ENCODE data around the gene E2F3. TPM values are rescaled to one million over a fixed set of nuclear protein-coding genes. Genes with fewer than 3 reads are reported as not detected.
"Not testable (repeated sequence)": the region's sequence is repeated elsewhere in the genome, so short reads cannot be mapped to it uniquely, and the experiment has no call there.

Gene E2F3
- total and polyA plus RNA-seq, 3 experiments from 2014 or later = 13.1 to 32.3 (median 31.5) TPM

DNA sequence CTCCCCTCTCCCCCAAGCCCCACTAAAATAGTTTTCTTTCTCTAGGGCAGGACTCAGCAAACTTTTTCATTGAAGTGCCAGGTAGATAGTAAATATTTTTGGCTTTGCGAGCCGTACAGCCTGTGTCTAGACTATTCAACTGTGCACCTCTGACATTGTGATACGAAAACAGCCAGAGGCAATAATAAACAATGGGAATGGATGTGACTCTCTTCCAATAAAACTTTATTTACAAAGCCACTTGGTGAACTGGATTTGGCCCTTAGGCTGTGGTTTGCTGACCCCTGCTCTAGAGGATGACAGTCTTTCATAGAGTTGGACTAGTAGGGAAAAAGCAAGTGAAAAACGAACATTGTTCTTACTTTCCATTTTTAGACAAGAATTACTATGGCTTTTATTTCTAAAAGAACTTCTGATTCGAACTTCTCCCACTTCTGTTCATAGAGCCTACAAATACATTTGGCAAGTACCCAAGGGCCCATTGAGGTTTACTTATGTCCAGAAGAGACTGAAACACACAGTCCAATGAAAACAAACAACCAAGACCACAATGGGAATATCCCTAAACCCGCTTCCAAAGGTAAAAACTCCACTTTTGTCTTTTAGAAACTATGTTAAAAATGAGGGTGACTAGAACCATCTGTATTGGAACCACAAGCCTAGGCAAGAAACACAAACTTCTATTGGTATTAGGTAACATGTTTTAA, 86.1 kb downstream of the E2F3 start:
- H3K4me1 ChIP-seq (ENCODE audit: insufficient read depth, low read length) = no peaks in the 10 kb centered on the region
- ChIA-PET CTCF (no interaction called here), POLR2A (no interaction called here)
- peaks cover 15% of the 10 kb centered on the region for H3K36me3 ChIP-seq (ENCODE audit: insufficient read depth, low read length)
- Mint-ChIP-seq H3K27ac (peak overlapping the region in 1 of 8 donors; percentile 33), H3K4me1 (no peaks in the 10 kb centered on the region), H3K4me3 (no peak overlapping the region), H3K27me3 (no peaks in the 10 kb centered on the region), H3K9me3 (no peaks in the 10 kb centered on the region), H3K36me3 (peaks cover 12 to 89% (median 35%) of the 10 kb centered on the region in 3 donors)
- no peaks in the 10 kb centered on the region for H3K27me3 ChIP-seq (ENCODE audit: insufficient read depth, low read length, poor library complexity, severe bottlenecking)
- H3K27ac ChIP-seq (ENCODE audit: low read depth, low read length) = no peak overlapping the region
- no peaks in the 10 kb centered on the region for H3K9me3 ChIP-seq (ENCODE audit: low read length)
- H3K4me3 ChIP-seq (ENCODE audit: low read length) = no peak overlapping the region
- DNase-seq = no peak

DNA sequence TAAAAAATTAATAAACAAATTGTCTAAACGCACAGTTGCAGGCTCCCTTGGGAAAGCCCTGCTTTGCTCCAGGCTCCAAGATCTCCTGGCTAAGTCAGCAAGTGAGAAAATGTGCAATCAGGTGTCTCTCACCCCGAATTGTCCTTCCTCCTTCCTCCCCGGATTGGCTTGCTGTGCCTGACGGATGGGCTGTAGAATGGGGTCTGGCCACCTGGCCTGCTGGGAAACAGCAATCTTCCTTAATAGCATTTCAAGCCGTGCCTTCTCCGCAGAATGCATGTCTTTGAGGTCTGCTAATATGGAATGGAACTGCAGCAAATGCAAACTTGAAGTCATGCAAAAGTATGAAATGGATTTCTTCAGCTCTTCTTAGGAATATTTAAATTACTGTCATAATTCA, 88.9 kb downstream of the E2F3 start:
- Histone ChIP-seq H3K4me1 (ENCODE audit: insufficient read depth, low read length) (no peaks in the 10 kb centered on the region), H3K4me3 (ENCODE audit: low read length) (no peak overlapping the region), H3K27me3 (ENCODE audit: insufficient read depth, low read length, poor library complexity, severe bottlenecking) (no peaks in the 10 kb centered on the region), H3K36me3 (ENCODE audit: insufficient read depth, low read length) (peaks cover 11% of the 10 kb centered on the region), H3K27ac (ENCODE audit: low read depth, low read length) (no peak overlapping the region), H3K9me3 (ENCODE audit: low read length) (no peaks in the 10 kb centered on the region)
- H3K27ac Mint-ChIP-seq = peak overlapping the region in 1 of 8 donors; percentile 74
- peaks cover 12 to 67% (median 30%) of the 10 kb centered on the region in 3 donors for H3K36me3 Mint-ChIP-seq
- ChIA-PET POLR2A (no interaction called here), CTCF (interaction anchor here (1.4 kb wide), 1 partner anchor 86 kb away, joined by 5 read pairs; no protein-coding TSS in a partner anchor)
- H3K4me3 Mint-ChIP-seq = no peak overlapping the region
- H3K4me1 Mint-ChIP-seq = no peaks in the 10 kb centered on the region
- DNase-seq = no peak
- H3K27me3 Mint-ChIP-seq = peaks cover 0 to 2% of the 10 kb centered on the region in 2 donors
- H3K9me3 Mint-ChIP-seq = no peaks in the 10 kb centered on the region

DNA sequence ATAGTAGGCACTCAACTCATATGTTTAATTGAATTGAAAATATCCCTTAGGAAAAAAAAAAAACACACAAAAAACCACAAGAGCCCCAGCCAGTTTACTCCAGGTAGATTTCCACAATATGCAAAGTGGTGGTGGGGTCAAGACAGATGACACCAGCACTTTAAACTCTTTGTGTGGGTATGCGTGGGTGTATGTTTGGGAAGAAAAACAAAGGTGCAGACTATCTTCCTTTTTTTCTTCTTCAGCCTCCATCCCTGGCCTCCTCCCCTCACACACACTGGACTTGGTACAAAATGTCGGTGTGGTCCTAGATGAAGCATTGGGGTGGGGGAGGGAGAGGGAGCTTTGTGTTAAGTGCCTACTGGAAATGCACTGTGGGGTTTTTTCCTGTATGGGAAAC, 90.4 kb downstream of the E2F3 start:
- Histone ChIP-seq H3K27me3 (ENCODE audit: insufficient read depth, low read length, poor library complexity, severe bottlenecking) (no peaks in the 10 kb centered on the region), H3K4me1 (ENCODE audit: insufficient read depth, low read length) (no peaks in the 10 kb centered on the region), H3K9me3 (ENCODE audit: low read length) (no peaks in the 10 kb centered on the region), H3K36me3 (ENCODE audit: insufficient read depth, low read length) (peaks cover 11% of the 10 kb centered on the region), H3K27ac (ENCODE audit: low read depth, low read length) (no peak overlapping the region), H3K4me3 (ENCODE audit: low read length) (no peak overlapping the region)
- POLR2A ChIA-PET = no interaction called here
- Mint-ChIP-seq H3K36me3 (peaks cover 12 to 54% (median 20%) of the 10 kb centered on the region in 3 donors), H3K4me3 (no peak overlapping the region), H3K27ac (no peak overlapping the region), H3K4me1 (no peaks in the 10 kb centered on the region), H3K9me3 (no peaks in the 10 kb centered on the region), H3K27me3 (peaks cover 0 to 2% of the 10 kb centered on the region in 2 donors)
- CTCF ChIA-PET = no interaction called here
- no peak for DNase-seq

DNA sequence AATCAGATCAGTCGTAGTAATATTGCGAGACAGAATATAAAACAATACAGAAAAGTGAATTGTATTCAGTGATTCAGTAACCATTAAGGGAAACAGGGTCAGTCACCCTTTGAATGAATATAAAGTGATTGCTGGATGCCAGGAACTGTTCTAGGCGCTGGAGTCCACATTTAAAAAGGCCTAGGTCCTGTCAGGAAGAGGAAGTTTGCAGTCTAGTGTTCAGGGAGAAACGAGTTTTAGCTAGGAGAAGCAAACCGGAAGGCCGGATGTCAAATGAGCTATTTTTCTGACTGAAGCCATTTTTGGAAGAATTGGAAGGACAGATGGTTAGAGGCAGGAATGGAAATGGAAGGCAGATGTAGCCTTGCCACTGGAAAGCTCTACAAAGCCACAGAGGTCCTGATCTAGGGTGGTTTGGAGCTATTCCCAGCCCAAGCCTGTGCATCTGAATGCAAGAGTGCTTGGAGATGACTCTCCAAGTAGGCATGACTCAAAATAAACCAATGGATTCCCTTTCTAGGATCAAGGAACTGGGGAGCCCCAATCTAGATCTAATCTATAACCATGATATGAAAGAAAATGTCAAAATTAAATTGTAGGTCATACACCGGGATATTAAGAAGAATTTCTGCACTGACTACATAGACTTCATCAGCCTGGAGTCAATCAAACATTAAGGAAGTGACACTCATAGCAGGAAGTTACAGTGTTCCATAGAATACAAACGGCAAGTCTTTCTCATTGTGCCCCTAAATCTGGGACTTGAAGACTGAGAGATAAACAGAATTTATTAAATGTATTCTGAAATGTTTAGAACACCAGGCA, 95.7 kb downstream of the E2F3 start:
- no peak for DNase-seq
- H3K36me3 Mint-ChIP-seq = peaks cover 0 to 6% (median 5%) of the 10 kb centered on the region in 3 donors
- POLR2A ChIA-PET = no interaction called here
- no peaks in the 10 kb centered on the region for H3K27me3 ChIP-seq (ENCODE audit: insufficient read depth, low read length, poor library complexity, severe bottlenecking)
- no peak overlapping the region for H3K27ac Mint-ChIP-seq
- H3K9me3 ChIP-seq (ENCODE audit: low read length) = no peaks in the 10 kb centered on the region
- no peak overlapping the region for H3K27ac ChIP-seq (ENCODE audit: low read depth, low read length)
- CTCF ChIA-PET = no interaction called here
- H3K4me1 ChIP-seq (ENCODE audit: insufficient read depth, low read length) = no peaks in the 10 kb centered on the region
- H3K9me3 Mint-ChIP-seq = no peaks in the 10 kb centered on the region
- no peak overlapping the region for H3K4me3 ChIP-seq (ENCODE audit: low read length)
- peaks cover 0 to 2% of the 10 kb centered on the region in 2 donors for H3K27me3 Mint-ChIP-seq
- no peaks in the 10 kb centered on the region for H3K36me3 ChIP-seq (ENCODE audit: insufficient read depth, low read length)
- no peaks in the 10 kb centered on the region for H3K4me1 Mint-ChIP-seq
- H3K4me3 Mint-ChIP-seq = no peak overlapping the region

DNA sequence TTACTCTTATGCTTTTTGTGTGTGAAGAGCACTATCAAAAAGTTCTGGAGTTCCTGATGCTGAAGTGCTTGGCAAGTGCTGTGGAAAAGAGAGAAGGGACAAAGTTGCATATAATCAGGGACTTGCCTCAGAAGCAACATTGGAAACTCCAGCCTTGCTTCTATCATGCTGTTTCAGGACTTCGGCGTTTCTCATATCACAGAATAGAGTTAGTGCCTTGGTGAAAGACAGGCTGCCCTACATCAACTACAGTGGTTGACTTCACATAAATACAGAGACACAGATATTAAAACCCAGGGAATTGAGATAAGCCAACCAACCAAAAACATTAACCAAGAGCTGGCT, 96.3 kb downstream of the E2F3 start:
- Histone ChIP-seq H3K27ac (ENCODE audit: low read depth, low read length) (no peak overlapping the region), H3K36me3 (ENCODE audit: insufficient read depth, low read length) (no peaks in the 10 kb centered on the region), H3K4me3 (ENCODE audit: low read length) (no peak overlapping the region), H3K4me1 (ENCODE audit: insufficient read depth, low read length) (no peaks in the 10 kb centered on the region), H3K27me3 (ENCODE audit: insufficient read depth, low read length, poor library complexity, severe bottlenecking) (no peaks in the 10 kb centered on the region), H3K9me3 (ENCODE audit: low read length) (no peaks in the 10 kb centered on the region)
- H3K9me3 Mint-ChIP-seq = no peaks in the 10 kb centered on the region
- no peak overlapping the region for H3K4me3 Mint-ChIP-seq
- H3K27ac Mint-ChIP-seq = no peak overlapping the region
- no peaks in the 10 kb centered on the region for H3K4me1 Mint-ChIP-seq
- peaks cover 0 to 1% of the 10 kb centered on the region in 2 donors for H3K27me3 Mint-ChIP-seq
- ChIA-PET POLR2A (no interaction called here), CTCF (no interaction called here)
- H3K36me3 Mint-ChIP-seq = peaks cover 0 to 5% (median 4%) of the 10 kb centered on the region in 3 donors
- DNase-seq = no peak

DNA sequence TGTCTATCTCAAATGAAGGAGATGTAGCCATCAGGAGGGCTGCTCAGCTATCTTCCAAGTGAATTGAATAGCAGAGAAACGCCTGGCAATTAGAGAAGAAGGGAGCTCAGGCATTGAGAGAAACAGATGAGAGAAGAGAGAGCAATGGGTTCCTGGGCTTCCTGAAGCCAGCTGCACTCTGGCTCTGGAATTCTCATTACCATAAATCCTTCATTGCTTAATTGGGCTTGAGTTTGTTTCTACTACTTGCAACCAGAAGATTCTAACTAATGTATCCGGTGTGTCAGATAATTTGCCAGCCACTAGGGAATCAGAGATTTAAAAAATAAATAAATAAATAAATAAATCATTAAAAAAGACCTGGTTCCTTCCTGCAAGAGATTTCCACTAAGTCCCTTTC, 107.5 kb downstream of the E2F3 start:
- Histone ChIP-seq H3K27me3 (ENCODE audit: insufficient read depth, low read length, poor library complexity, severe bottlenecking) (no peaks in the 10 kb centered on the region), H3K4me1 (ENCODE audit: insufficient read depth, low read length) (no peaks in the 10 kb centered on the region), H3K36me3 (ENCODE audit: insufficient read depth, low read length) (no peaks in the 10 kb centered on the region), H3K27ac (ENCODE audit: low read depth, low read length) (no peak overlapping the region), H3K9me3 (ENCODE audit: low read length) (no peaks in the 10 kb centered on the region), H3K4me3 (ENCODE audit: low read length) (no peak overlapping the region)
- Mint-ChIP-seq H3K9me3 (no peaks in the 10 kb centered on the region), H3K36me3 (no peaks in the 10 kb centered on the region), H3K27ac (no peak overlapping the region), H3K27me3 (peaks cover 6 to 20% of the 10 kb centered on the region in 2 donors), H3K4me1 (no peaks in the 10 kb centered on the region), H3K4me3 (no peak overlapping the region)
- CTCF ChIA-PET = no interaction called here
- POLR2A ChIA-PET = no interaction called here
- DNase-seq = no peak

DNA sequence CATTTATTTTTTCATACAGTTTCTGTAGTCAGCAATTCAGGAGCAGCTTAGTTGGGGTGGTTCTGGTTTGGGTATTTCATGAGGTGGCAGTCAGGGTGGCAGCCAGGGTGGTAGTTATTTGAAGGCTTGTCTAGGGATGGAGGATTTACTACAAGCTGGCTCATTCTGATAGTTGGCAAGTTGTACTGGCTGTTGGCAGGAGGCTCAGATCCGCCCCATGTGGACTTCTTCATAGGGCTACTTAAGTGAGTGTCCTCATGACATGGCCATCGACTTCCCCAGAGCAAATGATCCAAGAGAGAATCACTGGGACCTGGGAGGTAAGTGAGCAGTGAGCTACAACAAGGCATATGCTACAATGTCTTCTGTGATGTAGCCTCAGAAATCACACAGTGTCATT, 110.2 kb downstream of the E2F3 start:
- DNase-seq = no peak
- Mint-ChIP-seq H3K4me1 (no peaks in the 10 kb centered on the region), H3K4me3 (no peak overlapping the region), H3K36me3 (no peaks in the 10 kb centered on the region), H3K9me3 (no peaks in the 10 kb centered on the region), H3K27me3 (peaks cover 6 to 20% of the 10 kb centered on the region in 2 donors), H3K27ac (no peak overlapping the region)
- H3K4me3 ChIP-seq (ENCODE audit: low read length) = no peak overlapping the region
- no peaks in the 10 kb centered on the region for H3K36me3 ChIP-seq (ENCODE audit: insufficient read depth, low read length)
- H3K27me3 ChIP-seq (ENCODE audit: insufficient read depth, low read length, poor library complexity, severe bottlenecking) = no peaks in the 10 kb centered on the region
- H3K27ac ChIP-seq (ENCODE audit: low read depth, low read length) = no peak overlapping the region
- H3K4me1 ChIP-seq (ENCODE audit: insufficient read depth, low read length) = no peaks in the 10 kb centered on the region
- no peaks in the 10 kb centered on the region for H3K9me3 ChIP-seq (ENCODE audit: low read length)
- ChIA-PET POLR2A (no interaction called here), CTCF (no interaction called here)

DNA sequence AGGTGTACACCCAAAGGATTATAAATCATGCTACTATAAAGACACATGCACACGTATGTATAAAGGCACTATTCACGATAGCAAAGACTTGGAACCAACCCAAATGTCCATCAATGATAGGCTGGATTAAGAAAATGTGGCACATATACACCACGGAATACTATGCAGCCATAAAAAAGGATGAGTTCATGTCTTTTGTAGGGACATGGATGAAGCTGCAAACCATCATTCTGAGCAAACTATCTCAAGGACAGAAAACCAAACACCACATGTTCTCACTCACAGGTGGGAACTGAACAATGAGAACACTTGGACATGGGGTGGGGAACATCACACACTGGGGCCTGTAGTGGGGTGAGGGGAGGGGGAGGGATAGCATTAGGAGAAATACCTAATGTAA, 123.5 kb downstream of the E2F3 start:
- H3K4me1 ChIP-seq (ENCODE audit: insufficient read depth, low read length); DNase-seq; H3K27ac Mint-ChIP-seq; H3K36me3 Mint-ChIP-seq; POLR2A ChIA-PET; H3K36me3 ChIP-seq (ENCODE audit: insufficient read depth, low read length); H3K9me3 ChIP-seq (ENCODE audit: low read length); H3K4me3 ChIP-seq (ENCODE audit: low read length); H3K4me3 Mint-ChIP-seq; H3K27me3 ChIP-seq (ENCODE audit: insufficient read depth, low read length, poor library complexity, severe bottlenecking); CTCF ChIA-PET; H3K9me3 Mint-ChIP-seq; H3K27ac ChIP-seq (ENCODE audit: low read depth, low read length): not testable (repeated sequence)
- peaks cover 17 to 21% of the 10 kb centered on the region in 2 donors for H3K27me3 Mint-ChIP-seq
- peaks cover 5 to 17% (median 10%) of the 10 kb centered on the region in 3 donors for H3K4me1 Mint-ChIP-seq
